ENCODE measurements around the gene MSI1. TPM values are rescaled to one million over a fixed set of nuclear protein-coding genes. Genes with fewer than 3 reads are reported as not detected.
A peak's percentile ranks its signal among the peaks of the same experiment; 100 is the strongest.
"Not testable (repeated sequence)": the region's sequence is repeated elsewhere in the genome, so short reads cannot be mapped to it uniquely, and the experiment has no call there.

MSI1 gene
- total RNA-seq, 4 donors from 2014 or later: 0.16 TPM; not detected in 3

GRCh38 chr12:120335447-120335846 lies 33.5 kb downstream of the MSI1 start:
- H3K4me1 ChIP-seq; H3K36me3 ChIP-seq; H3K27me3 ChIP-seq; H3K9me3 ChIP-seq; ATAC-seq; H3K4me3 ChIP-seq; intact Hi-C loops (cut with DNase I; ENCODE audit: low total_unique reads); in situ Hi-C loops (cut with MboI; ENCODE audit: low sequenced_read_pairs in 4 of 4); H3K27ac ChIP-seq: not testable (repeated sequence)
- peak in 3 of 5 experiments; percentile 35 to 60 (median 44) for TF ChIP-seq CTCF (IDR thresholded peaks at IDR 0.05 in 4 of 5, conservative IDR thresholded peaks at IDR 0.05 in 1 of 5)
- DNase-seq: peak in 1 of 2 donors; percentile 37

- no peak overlapping the region for H3K27ac ChIP-seq
- in situ Hi-C loops (cut with MboI; ENCODE audit: low sequenced_read_pairs in 4 of 4) (no loop called here), intact Hi-C loops (cut with DNase I; ENCODE audit: low total_unique reads) (no loop called here)
- H3K9me3 ChIP-seq: no peaks in the 10 kb centered on the region
- no peaks in the 10 kb centered on the region for H3K36me3 ChIP-seq
- DNase-seq: no peak
- no peak for ATAC-seq
- H3K4me1 ChIP-seq: no peaks in the 10 kb centered on the region
- H3K27me3 ChIP-seq: no peaks in the 10 kb centered on the region
- TF ChIP-seq POLR2A (IDR thresholded peaks at IDR 0.05) (no peak), CTCF (IDR thresholded peaks at IDR 0.05 in 4 of 5, conservative IDR thresholded peaks at IDR 0.05 in 1 of 5) (no peak)
- no peak overlapping the region for H3K4me3 ChIP-seq
Observed at GRCh38 chr12:120332523-120332922, 36.4 kb downstream of the MSI1 start.

GRCh38 chr12:120332041-120332440 lies 36.9 kb downstream of the MSI1 start:
- Histone ChIP-seq H3K9me3 (no peaks in the 10 kb centered on the region), H3K4me1 (no peaks in the 10 kb centered on the region), H3K27ac (no peak overlapping the region), H3K36me3 (no peaks in the 10 kb centered on the region), H3K4me3 (no peak overlapping the region), H3K27me3 (no peaks in the 10 kb centered on the region)
- DNase-seq: no peak
- no peak for TF ChIP-seq POLR2A (IDR thresholded peaks at IDR 0.05)
- no peak for TF ChIP-seq CTCF (IDR thresholded peaks at IDR 0.05 in 4 of 5, conservative IDR thresholded peaks at IDR 0.05 in 1 of 5)
- ATAC-seq: no peak
- in situ Hi-C loops (cut with MboI; ENCODE audit: low sequenced_read_pairs in 4 of 4): no loop called here
- intact Hi-C loops (cut with DNase I; ENCODE audit: low total_unique reads): no loop called here

- intact Hi-C loops (cut with DNase I; ENCODE audit: low total_unique reads): no loop called here
Observed at GRCh38 chr12:120331390-120331789, 37.6 kb downstream of the MSI1 start.

More at GRCh38 chr12:120331390-120331789, 37.6 kb downstream of the MSI1 start:
- H3K4me3 ChIP-seq: no peak overlapping the region
- no peaks in the 10 kb centered on the region for H3K4me1 ChIP-seq
- H3K36me3 ChIP-seq: no peaks in the 10 kb centered on the region
- DNase-seq: no peak
- H3K27me3 ChIP-seq: no peaks in the 10 kb centered on the region
- ATAC-seq: no peak
- TF ChIP-seq POLR2A (IDR thresholded peaks at IDR 0.05) (no peak), CTCF (IDR thresholded peaks at IDR 0.05 in 4 of 5, conservative IDR thresholded peaks at IDR 0.05 in 1 of 5) (no peak)
- in situ Hi-C loops (cut with MboI; ENCODE audit: low sequenced_read_pairs in 4 of 4): no loop called here
- no peaks in the 10 kb centered on the region for H3K9me3 ChIP-seq
- no peak overlapping the region for H3K27ac ChIP-seq

Measured in gastrocnemius medialis (tissue), 4 donors.